NCI-H345 (cell line): ENCODE measurements around the gene MEIKIN.
"Not testable (repeated sequence)": the region's sequence is repeated elsewhere in the genome, so short reads cannot be mapped to it uniquely, and the experiment has no call there.

Experiments used
- DNase-seq: peaks from one replicate; lab custom pipeline; 2025; lab: John Stamatoyannopoulos, UW

The MEIKIN gene

GRCh38 chr5:131906668-131907067 is 38.8 kb downstream of the MEIKIN start:
- DNase-seq: no peak

GRCh38 chr5:131902266-131902665 is 43.2 kb downstream of the MEIKIN start:
- DNase-seq: not testable (repeated sequence)

GRCh38 chr5:131899686-131900085 is 45.8 kb downstream of the MEIKIN start:
- no peak for DNase-seq

- DNase-seq: no peak
These were observed 61.5 kb downstream of the MEIKIN start for GRCh38 chr5:131883984-131884383.

GRCh38 chr5:131879705-131880104 is 65.8 kb downstream of the MEIKIN start:
- no peak for DNase-seq

GRCh38 chr5:131877873-131878272 is 67.6 kb downstream of the MEIKIN start:
- DNase-seq: no peak

GRCh38 chr5:131871251-131871650 is 74.2 kb downstream of the MEIKIN start:
- not testable (repeated sequence) for DNase-seq

- no peak for DNase-seq
These were observed 77.9 kb downstream of the MEIKIN start for GRCh38 chr5:131867524-131867923.

- no peak for DNase-seq
These were observed 81.8 kb downstream of the MEIKIN start for GRCh38 chr5:131863700-131864099.

- DNase-seq: no peak
These were observed 88.1 kb downstream of the MEIKIN start for GRCh38 chr5:131857388-131857787.

- no peak for DNase-seq
These were observed 90.0 kb downstream of the MEIKIN start for GRCh38 chr5:131855452-131855851.

GRCh38 chr5:131854134-131854533 is 91.3 kb downstream of the MEIKIN start:
- no peak for DNase-seq

GRCh38 chr5:131848662-131849061 is 96.8 kb downstream of the MEIKIN start:
- no peak for DNase-seq

GRCh38 chr5:131846536-131846935 is 98.9 kb downstream of the MEIKIN start:
- no peak for DNase-seq

GRCh38 chr5:131845828-131846227 is 99.6 kb downstream of the MEIKIN start:
- no peak for DNase-seq

- not testable (repeated sequence) for DNase-seq
These were observed 102.5 kb downstream of the MEIKIN start for GRCh38 chr5:131842971-131843370.

- not testable (repeated sequence) for DNase-seq
These were observed 112.8 kb downstream of the MEIKIN start for GRCh38 chr5:131832702-131833101.

GRCh38 chr5:131825404-131826013 is 120.0 kb downstream of the MEIKIN start:
- no peak for DNase-seq

GRCh38 chr5:131824631-131825030 is 120.8 kb downstream of the MEIKIN start:
- no peak for DNase-seq

GRCh38 chr5:131821221-131821620 is 124.2 kb downstream of the MEIKIN start:
- DNase-seq: no peak

- no peak for DNase-seq
These were observed 127.3 kb downstream of the MEIKIN start for GRCh38 chr5:131818001-131818724.

- DNase-seq: no peak
These were observed 130.5 kb downstream of the MEIKIN start for GRCh38 chr5:131814990-131815389.

- no peak for DNase-seq
These were observed 132.9 kb downstream of the MEIKIN start for GRCh38 chr5:131812371-131813160.
